Fibroblast of the aortic adventitia (primary cell): ENCODE data around the gene PLOD3. TPM values are rescaled to one million over a fixed set of nuclear protein-coding genes. Genes with fewer than 3 reads are reported as not detected.
A peak's percentile ranks its signal among the peaks of the same experiment; 100 is the strongest.

ENCODE experiments used
- DNase-seq: peaks from one replicate; pipeline ENCODE4 v3.0.0-alpha.2; 2010; ENCODE audit warnings: low read depth
- H3K4me3 ChIP-seq: 2 replicates; pipeline ENCODE4 v1.5.1; 2011; ENCODE audit warnings: low read depth, mild to moderate bottlenecking, control low read depth, low read length, moderate library complexity
- CTCF ChIP-seq: IDR thresholded peaks from 2 replicates; pipeline ENCODE4 v1.5.1; 2011; ENCODE audit warnings: mild to moderate bottlenecking, low read length, control low read depth, inconsistent platforms; ENCODE audit not compliant: insufficient read depth
- total RNA-seq: library from RNA; depleted of rRNA; stranded (reverse); fragments of >200 nt; gene quantifications from 2 replicates; pipeline ENCODE4 v1.2.3, GENCODE V29; 2012; ENCODE audit warnings: low replicate concordance

The PLOD3 gene
- total RNA-seq, 1 donor, result 45.5 TPM

GRCh38 chr7:101163279-101164070 is 53.9 kb downstream of the PLOD3 start:
- peak overlapping the region; percentile 49 for H3K4me3 ChIP-seq
- DNase-seq, result no peak
- TF ChIP-seq CTCF, result no peak

DNA sequence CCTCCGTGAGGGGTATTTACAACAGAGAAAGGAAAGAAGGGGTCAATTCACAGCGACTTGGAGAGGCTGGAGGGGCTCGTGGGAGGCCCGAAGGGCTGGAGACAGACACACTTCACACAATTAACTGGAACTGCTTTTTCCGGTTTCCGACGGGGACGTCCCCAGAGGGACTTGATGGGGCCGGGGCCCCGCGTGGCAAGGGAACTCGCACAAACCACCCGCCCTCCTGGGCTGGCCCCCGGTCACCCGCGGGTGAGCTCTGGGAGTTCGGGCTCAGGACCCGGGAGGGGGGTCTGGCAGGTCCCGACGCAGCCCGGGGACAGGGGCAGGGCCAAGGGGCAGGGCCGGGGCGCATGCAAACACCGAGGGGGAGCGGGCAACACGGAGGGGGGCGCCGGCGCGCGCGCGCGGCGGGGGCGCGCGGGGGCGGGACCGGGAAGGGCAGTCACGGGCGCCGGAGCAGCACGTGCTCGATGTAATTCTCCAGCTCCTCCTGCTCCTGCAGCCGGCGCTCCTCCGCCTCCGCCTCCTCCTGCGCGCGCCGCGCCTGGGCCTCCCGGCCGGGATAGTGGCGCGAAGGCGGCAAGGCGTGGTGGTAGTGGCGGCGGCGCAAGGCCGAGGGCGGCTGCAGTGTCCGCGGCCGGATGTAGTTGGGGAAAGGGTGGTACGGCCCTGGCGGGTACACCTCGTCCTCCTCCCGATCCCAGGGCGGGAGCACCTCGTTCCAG is 54.7 kb downstream of the PLOD3 start:
- TF ChIP-seq CTCF, result no peak
- no peak for DNase-seq

GRCh38 chr7:101161692-101162471 is 55.5 kb downstream of the PLOD3 start:
- TF ChIP-seq CTCF, result no peak
- no peak for DNase-seq
- no peak overlapping the region for H3K4me3 ChIP-seq

More for the DNA sequence above, 54.7 kb downstream of the PLOD3 start:
- H3K4me3 ChIP-seq, result peak overlapping the region; percentile 13

DNA sequence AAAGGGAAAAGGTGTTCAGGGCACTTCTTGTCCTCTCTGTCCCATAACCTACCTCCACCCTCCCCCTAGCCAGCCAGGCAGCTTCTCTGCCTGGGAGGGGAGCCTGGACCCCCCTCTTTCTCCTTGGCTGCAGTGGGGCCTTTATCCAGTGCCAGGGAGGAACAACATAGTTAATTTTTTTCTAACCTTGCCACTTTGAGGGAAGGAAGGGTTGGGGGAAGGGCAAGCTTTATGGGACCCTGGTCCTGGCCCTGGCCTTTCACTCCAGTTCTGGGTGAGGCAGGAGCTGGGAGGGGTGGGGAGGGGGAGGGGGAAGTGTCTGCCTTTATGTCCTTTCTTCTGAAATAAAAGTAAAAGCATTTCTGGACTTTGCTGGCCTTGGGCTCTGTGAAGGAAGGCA is 56.5 kb downstream of the PLOD3 start:
- H3K4me3 ChIP-seq, result no peak overlapping the region
- DNase-seq, result no peak
- no peak for TF ChIP-seq CTCF

GRCh38 chr7:101159696-101160674 is 57.4 kb downstream of the PLOD3 start:
- no peak for DNase-seq
- no peak for TF ChIP-seq CTCF
- H3K4me3 ChIP-seq, result no peak overlapping the region
